GM21825 (cell line): ENCODE data around the gene CTBP2.

Source experiments
- ATAC-seq: cut with Tn5 transposase; IDR thresholded peaks from one replicate; pipeline ENCODE4 v1.9.1; 2021; ENCODE audit warnings: mild to moderate bottlenecking, moderate library complexity; ENCODE audit not compliant: unreplicated experiment

The CTBP2 gene

GRCh38 chr10:125011926-125012705, 148.2 kb downstream of the CTBP2 start:
- ATAC-seq, result no peak

GRCh38 chr10:125011171-125011925, 149.0 kb downstream of the CTBP2 start:
- no peak for ATAC-seq

- ATAC-seq, result no peak
These were observed 150.0 kb downstream of the CTBP2 start for GRCh38 chr10:125010362-125010761.

GRCh38 chr10:125009661-125010161, 150.7 kb downstream of the CTBP2 start:
- ATAC-seq, result no peak

GRCh38 chr10:125008689-125009638, 151.4 kb downstream of the CTBP2 start:
- no peak for ATAC-seq

- no peak for ATAC-seq
These were observed 152.9 kb downstream of the CTBP2 start for GRCh38 chr10:125007436-125007835.

GRCh38 chr10:125006921-125007426, 153.4 kb downstream of the CTBP2 start:
- ATAC-seq, result no peak

- ATAC-seq, result no peak
These were observed 154.1 kb downstream of the CTBP2 start for GRCh38 chr10:125006188-125006680.

- no peak for ATAC-seq
These were observed 154.8 kb downstream of the CTBP2 start for GRCh38 chr10:125005312-125006187.

- ATAC-seq, result no peak
These were observed 155.6 kb downstream of the CTBP2 start for GRCh38 chr10:125004571-125005311.

GRCh38 chr10:125003901-125004467, 156.4 kb downstream of the CTBP2 start:
- ATAC-seq, result no peak

GRCh38 chr10:125003146-125003900, 157.0 kb downstream of the CTBP2 start:
- no peak for ATAC-seq

GRCh38 chr10:125002423-125003145, 157.8 kb downstream of the CTBP2 start:
- no peak for ATAC-seq

GRCh38 chr10:125002047-125002422, 158.3 kb downstream of the CTBP2 start:
- ATAC-seq, result no peak

GRCh38 chr10:125001313-125002046, 158.9 kb downstream of the CTBP2 start:
- no peak for ATAC-seq
